SJSA1 (cell line): ENCODE measurements around the gene KRT20. TPM values are rescaled to one million over a fixed set of nuclear protein-coding genes. Genes with fewer than 3 reads are reported as not detected.
"Not testable (repeated sequence)": the region's sequence is repeated elsewhere in the genome, so short reads cannot be mapped to it uniquely, and the experiment has no call there.

Experiments used
- DNase-seq, 2 experiments: peaks; one replicate each; pipeline ENCODE4 v3.0.0-alpha.2; 2015 to 2020; ENCODE audit warnings: low spot score in 2 of 2, low read depth in 1 of 2
- H3K27ac ChIP-seq: fragments of 250-450 bp; sonication (Bioruptor Pico); 2 replicates; pipeline ENCODE4 v1.5.1; 2020; ENCODE audit warnings: mild to moderate bottlenecking, moderate library complexity
- H3K27me3 ChIP-seq: fragments of 250-450 bp; sonication (Bioruptor Pico); replicated peaks from 2 replicates; pipeline ENCODE4 v1.5.1; 2020; ENCODE audit warnings: mild to moderate bottlenecking, moderate library complexity
- H3K36me3 ChIP-seq: fragments of 250-450 bp; sonication (Bioruptor Pico); 2 replicates; pipeline ENCODE4 v1.5.1; 2020; ENCODE audit warnings: mild to moderate bottlenecking
- H3K4me1 ChIP-seq: fragments of 250-450 bp; sonication (Bioruptor Pico); replicated peaks from 2 replicates; pipeline ENCODE4 v1.6.1; 2021; ENCODE audit warnings: mild to moderate bottlenecking
- H3K4me3 ChIP-seq: fragments of 250-450 bp; sonication (Bioruptor Pico); 2 replicates; pipeline ENCODE4 v1.5.1; 2020; ENCODE audit warnings: mild to moderate bottlenecking
- H3K9me3 ChIP-seq: fragments of 250-450 bp; sonication (Bioruptor Pico); replicated peaks from 2 replicates; pipeline ENCODE4 v1.5.1; 2020; ENCODE audit warnings: mild to moderate bottlenecking
- total RNA-seq: library from RNA; depleted of rRNA; stranded (reverse); fragments of >200 nt; shearing (Covaris generic); gene quantifications from 2 replicates; pipeline ENCODE4 v1.2.3, GENCODE V29; 2014; rRNA removed

The KRT20 gene, protein sequence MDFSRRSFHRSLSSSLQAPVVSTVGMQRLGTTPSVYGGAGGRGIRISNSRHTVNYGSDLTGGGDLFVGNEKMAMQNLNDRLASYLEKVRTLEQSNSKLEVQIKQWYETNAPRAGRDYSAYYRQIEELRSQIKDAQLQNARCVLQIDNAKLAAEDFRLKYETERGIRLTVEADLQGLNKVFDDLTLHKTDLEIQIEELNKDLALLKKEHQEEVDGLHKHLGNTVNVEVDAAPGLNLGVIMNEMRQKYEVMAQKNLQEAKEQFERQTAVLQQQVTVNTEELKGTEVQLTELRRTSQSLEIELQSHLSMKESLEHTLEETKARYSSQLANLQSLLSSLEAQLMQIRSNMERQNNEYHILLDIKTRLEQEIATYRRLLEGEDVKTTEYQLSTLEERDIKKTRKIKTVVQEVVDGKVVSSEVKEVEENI
- total RNA-seq, result not detected in 2 replicates

DNA sequence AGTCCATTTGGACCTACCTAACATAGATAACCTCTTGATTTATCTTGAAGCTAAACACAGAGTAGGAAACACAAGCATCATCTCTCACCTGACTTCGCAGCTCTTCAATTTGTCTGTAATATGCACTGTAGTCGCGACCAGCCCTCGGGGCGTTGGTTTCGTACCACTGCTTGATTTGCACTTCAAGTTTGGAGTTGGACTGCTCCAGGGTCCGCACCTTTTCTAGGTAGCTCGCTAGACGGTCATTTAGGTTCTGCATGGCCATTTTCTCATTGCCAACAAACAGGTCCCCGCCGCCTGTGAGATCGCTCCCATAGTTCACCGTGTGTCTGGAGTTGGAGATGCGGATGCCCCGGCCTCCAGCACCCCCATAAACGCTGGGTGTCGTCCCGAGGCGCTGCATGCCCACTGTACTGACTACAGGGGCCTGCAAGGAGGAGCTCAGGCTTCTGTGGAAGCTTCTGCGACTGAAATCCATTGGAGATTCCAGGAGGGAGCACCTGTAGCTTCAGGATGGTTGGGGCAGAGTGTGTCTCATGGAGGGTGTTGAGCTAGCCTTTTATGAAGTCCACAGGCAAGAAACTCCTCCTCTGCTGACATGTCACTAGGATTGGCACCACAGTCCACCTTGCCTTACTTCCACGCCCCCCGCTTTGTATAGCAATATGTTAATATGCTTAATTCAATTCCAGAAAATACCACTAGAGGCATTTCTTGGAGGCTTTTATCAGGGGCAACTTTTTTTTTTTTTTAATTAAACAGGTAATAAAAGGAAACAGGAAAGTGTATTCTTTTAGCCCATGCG, at the start of gene KRT20:
TSS of gene KRT20 (minus strand) at position 535 of the 805 bp plus-strand sequence. CDS start at position 478, 57 bp downstream.
- Histone ChIP-seq H3K4me1 (no peaks in the 10 kb centered on the region), H3K36me3 (no peaks in the 10 kb centered on the region), H3K27ac (no peak within 1 kb of the TSS), H3K9me3 (no peaks in the 10 kb centered on the region), H3K27me3 (peaks cover 27% of the 10 kb centered on the region), H3K4me3 (no peak within 1 kb of the TSS)
- DNase-seq, result no peak

DNA sequence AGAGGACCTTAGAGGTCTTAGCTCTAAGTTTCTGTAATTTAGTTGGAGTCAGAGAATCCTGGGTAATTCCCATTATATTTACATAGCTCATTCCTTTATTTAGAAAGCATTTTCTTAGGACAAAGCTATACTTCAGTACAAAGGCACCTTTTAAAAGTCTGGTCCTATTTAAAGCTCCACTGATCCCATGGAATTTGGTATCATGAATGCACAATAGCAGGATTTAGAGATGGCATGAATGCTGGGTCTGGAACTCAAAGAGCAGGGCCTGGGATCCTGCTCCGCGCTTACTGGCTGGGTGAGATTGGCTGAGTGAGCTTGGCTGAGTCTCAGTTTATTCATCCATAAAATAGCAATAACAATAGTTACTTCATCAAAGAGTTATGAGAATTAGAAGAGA, 47.6 kb upstream of the KRT20 start:
- H3K27me3 ChIP-seq, result no peaks in the 10 kb centered on the region
- H3K4me3 ChIP-seq, result no peak overlapping the region
- H3K27ac ChIP-seq, result no peak overlapping the region
- no peaks in the 10 kb centered on the region for H3K4me1 ChIP-seq
- no peaks in the 10 kb centered on the region for H3K36me3 ChIP-seq
- DNase-seq, result no peak
- H3K9me3 ChIP-seq, result no peaks in the 10 kb centered on the region

GRCh38 chr17:40931311-40931710, 46.3 kb upstream of the KRT20 start:
- Histone ChIP-seq H3K9me3 (no peaks in the 10 kb centered on the region), H3K4me3 (no peak overlapping the region), H3K27me3 (no peaks in the 10 kb centered on the region), H3K27ac (no peak overlapping the region), H3K4me1 (no peaks in the 10 kb centered on the region), H3K36me3 (no peaks in the 10 kb centered on the region)
- DNase-seq, result no peak

DNA sequence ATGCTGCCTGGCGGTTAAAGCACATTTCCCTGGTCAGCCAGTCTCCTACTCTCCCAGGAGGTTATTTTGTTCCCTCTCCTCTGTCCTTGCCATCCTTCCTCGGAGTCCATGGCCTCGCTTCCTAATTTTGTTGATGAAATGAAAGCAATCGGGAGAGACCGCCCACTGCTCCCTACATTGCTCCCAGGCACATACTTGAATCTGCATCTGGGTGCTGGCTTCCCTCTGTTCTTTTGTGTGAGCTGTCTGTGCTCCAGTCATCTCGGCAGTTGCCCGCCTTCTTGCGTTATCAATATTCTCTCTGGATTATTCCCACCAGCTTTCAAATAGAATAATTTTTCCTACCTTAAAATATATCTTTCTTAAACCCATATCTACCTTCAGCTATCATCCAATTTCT, 41.3 kb upstream of the KRT20 start:
- H3K9me3 ChIP-seq, result no peaks in the 10 kb centered on the region
- no peaks in the 10 kb centered on the region for H3K27me3 ChIP-seq
- peaks cover 9% of the 10 kb centered on the region for H3K4me1 ChIP-seq
- DNase-seq, result no peak
- H3K27ac ChIP-seq, result no peak overlapping the region
- H3K4me3 ChIP-seq, result no peak overlapping the region
- H3K36me3 ChIP-seq, result no peaks in the 10 kb centered on the region

DNA sequence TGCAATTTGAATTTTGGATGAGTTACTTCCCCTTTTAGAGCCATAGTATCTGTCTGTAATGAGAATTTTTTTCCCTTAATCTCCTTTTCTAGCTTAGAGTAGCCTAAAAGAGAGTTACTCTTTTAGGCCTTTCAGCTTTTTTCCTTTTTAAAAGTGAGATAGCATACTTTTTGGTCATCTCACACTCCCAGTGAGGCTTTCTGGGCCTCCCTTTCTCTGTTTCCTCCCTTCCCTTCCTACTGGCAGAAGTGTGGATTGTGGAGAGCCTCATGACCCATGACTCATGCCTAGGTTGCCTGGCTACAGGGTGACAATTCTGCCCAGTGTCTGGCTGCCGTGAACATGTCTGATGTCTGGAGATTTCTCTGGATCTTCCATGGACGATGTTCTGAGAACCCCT, 37.2 kb upstream of the KRT20 start:
- Histone ChIP-seq H3K27me3 (no peaks in the 10 kb centered on the region), H3K27ac (peak overlapping the region; percentile 38), H3K4me1 (peaks cover 9% of the 10 kb centered on the region), H3K9me3 (no peaks in the 10 kb centered on the region), H3K4me3 (no peak overlapping the region), H3K36me3 (no peaks in the 10 kb centered on the region)
- DNase-seq, result peak; percentile 25 to 55

- DNase-seq, result no peak
- Histone ChIP-seq H3K27me3 (no peaks in the 10 kb centered on the region), H3K27ac (no peak overlapping the region), H3K36me3 (no peaks in the 10 kb centered on the region), H3K9me3 (no peaks in the 10 kb centered on the region), H3K4me3 (no peak overlapping the region), H3K4me1 (peaks cover 14% of the 10 kb centered on the region)
Measured at GRCh38 chr17:40921026-40921425, 36.0 kb upstream of the KRT20 start.

DNA sequence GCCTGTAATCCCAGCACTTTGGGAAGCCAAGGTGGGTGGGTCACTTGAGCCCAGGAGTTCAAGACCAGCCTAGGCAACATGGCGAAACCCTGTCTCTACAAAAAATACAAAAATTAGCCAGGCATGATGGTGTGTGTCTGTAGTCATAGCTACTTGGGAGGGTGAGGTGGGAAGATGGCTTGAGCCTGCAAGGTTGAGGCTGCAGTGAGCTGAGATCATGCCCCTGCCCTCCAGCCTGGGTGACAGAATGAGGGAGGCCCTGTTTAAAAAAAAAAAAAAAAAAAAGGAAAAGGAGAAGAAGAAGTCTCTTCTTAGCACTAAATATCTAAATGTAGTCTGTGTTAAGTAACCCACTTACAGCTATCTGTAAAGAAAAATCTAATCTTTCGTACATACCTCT, 32.1 kb upstream of the KRT20 start:
- H3K9me3 ChIP-seq, H3K27me3 ChIP-seq, H3K4me3 ChIP-seq, H3K36me3 ChIP-seq, DNase-seq, H3K27ac ChIP-seq: not testable (repeated sequence)
- H3K4me1 ChIP-seq, result peaks cover 25% of the 10 kb centered on the region

GRCh38 chr17:40916366-40916765, 31.3 kb upstream of the KRT20 start:
- Histone ChIP-seq H3K4me1 (peaks cover 21% of the 10 kb centered on the region), H3K9me3 (no peaks in the 10 kb centered on the region), H3K27me3 (no peaks in the 10 kb centered on the region), H3K27ac (peak overlapping the region; percentile 94), H3K36me3 (no peaks in the 10 kb centered on the region), H3K4me3 (no peak overlapping the region)
- no peak for DNase-seq

GRCh38 chr17:40915721-40916256, 30.7 kb upstream of the KRT20 start:
- Histone ChIP-seq H3K4me1 (peaks cover 23% of the 10 kb centered on the region), H3K36me3 (no peaks in the 10 kb centered on the region), H3K27me3 (no peaks in the 10 kb centered on the region), H3K4me3 (no peak overlapping the region), H3K27ac (peak overlapping the region; percentile 94), H3K9me3 (no peaks in the 10 kb centered on the region)
- DNase-seq, result peak in 1 of 2 experiments; percentile 64

GRCh38 chr17:40915199-40915661, 30.2 kb upstream of the KRT20 start:
- Histone ChIP-seq H3K27me3 (no peaks in the 10 kb centered on the region), H3K4me1 (peaks cover 29% of the 10 kb centered on the region), H3K9me3 (no peaks in the 10 kb centered on the region), H3K27ac (peak overlapping the region; percentile 94), H3K4me3 (no peak overlapping the region), H3K36me3 (no peaks in the 10 kb centered on the region)
- DNase-seq, result peak in 1 of 2 experiments; percentile 78

DNA sequence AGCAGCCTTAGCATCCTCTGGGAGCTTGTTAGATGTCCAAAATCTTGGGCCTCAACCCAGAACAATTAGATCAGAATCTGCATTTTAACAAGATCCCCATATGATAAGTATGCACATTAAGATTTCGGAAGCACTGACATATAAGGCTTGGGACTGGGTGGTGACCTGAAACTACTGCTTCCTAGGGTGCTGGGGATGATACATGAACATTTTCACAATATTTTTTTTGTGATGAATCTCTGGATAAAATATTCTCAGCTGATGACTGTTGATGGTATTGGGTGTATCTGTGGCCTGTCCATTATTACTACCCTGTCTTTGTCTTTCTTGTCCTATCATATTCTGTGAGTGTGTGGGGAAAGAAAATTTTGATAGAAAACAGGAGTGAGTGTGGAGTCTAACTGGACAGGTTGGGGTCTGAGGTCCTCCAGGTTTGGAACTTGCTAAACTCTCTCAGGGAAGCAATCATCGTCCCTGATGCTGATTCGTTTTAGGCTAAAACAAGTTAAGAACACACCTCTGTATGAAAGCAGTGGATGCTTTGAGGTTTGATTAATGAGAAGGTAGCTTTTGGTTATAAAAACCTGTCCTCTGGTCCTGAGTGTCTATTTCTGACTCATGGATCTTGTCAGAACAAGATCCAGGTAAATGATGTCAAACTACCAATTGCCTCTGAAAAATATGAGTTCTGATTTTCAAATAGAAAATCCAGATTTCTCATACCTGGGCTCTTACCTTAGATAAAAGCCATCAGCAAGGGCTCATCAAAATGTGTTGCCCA, 29.2 kb upstream of the KRT20 start:
- H3K9me3 ChIP-seq, result no peaks in the 10 kb centered on the region
- H3K4me3 ChIP-seq, result no peak overlapping the region
- no peaks in the 10 kb centered on the region for H3K36me3 ChIP-seq
- H3K27me3 ChIP-seq, result no peaks in the 10 kb centered on the region
- peak overlapping the region; percentile 94 for H3K27ac ChIP-seq
- peaks cover 37% of the 10 kb centered on the region for H3K4me1 ChIP-seq
- DNase-seq, result no peak

- peaks cover 40% of the 10 kb centered on the region for H3K4me1 ChIP-seq
- no peaks in the 10 kb centered on the region for H3K9me3 ChIP-seq
- no peaks in the 10 kb centered on the region for H3K36me3 ChIP-seq
- no peak overlapping the region for H3K4me3 ChIP-seq
- DNase-seq, result no peak
- no peak overlapping the region for H3K27ac ChIP-seq
- no peaks in the 10 kb centered on the region for H3K27me3 ChIP-seq
Measured at GRCh38 chr17:40912486-40913210, 27.6 kb upstream of the KRT20 start.

- DNase-seq, result no peak
- no peaks in the 10 kb centered on the region for H3K36me3 ChIP-seq
- H3K27me3 ChIP-seq, result no peaks in the 10 kb centered on the region
- no peak overlapping the region for H3K4me3 ChIP-seq
- H3K27ac ChIP-seq, result peak overlapping the region; percentile 51
- no peaks in the 10 kb centered on the region for H3K9me3 ChIP-seq
- H3K4me1 ChIP-seq, result peaks cover 29% of the 10 kb centered on the region
Measured at GRCh38 chr17:40910441-40910841, 25.4 kb upstream of the KRT20 start.
